Ovary (tissue), 9 donors: Measurements from ENCODE around the gene FAM184B. TPM values are rescaled to one million over a fixed set of nuclear protein-coding genes. Genes with fewer than 3 reads are reported as not detected.

Experiments
- DNase-seq, 5 donors: peaks; one replicate each; pipeline ENCODE4 v3.0.0-alpha.2; 2019 to 2020
- H3K27ac ChIP-seq, 2 donors: fragments of 200-600 bp; one replicate each; pipeline versions ENCODE4 v1.5.1 to v1.8.0; 2019 to 2022
- H3K27me3 ChIP-seq: fragments of 200-600 bp; one replicate; pipeline ENCODE4 v1.8.0; 2022
- H3K36me3 ChIP-seq: fragments of 200-600 bp; sonication (generic); one replicate; pipeline ENCODE4 v1.5.1; 2019
- H3K4me1 ChIP-seq: one replicate; pipeline ENCODE4 v1.8.1; 2013; ENCODE audit warnings: mild to moderate bottlenecking, moderate library complexity; ENCODE audit not compliant: insufficient read depth
- H3K4me3 ChIP-seq: fragments of 200-600 bp; sonication (generic); one replicate; pipeline ENCODE4 v1.5.1; 2017
- H3K9me3 ChIP-seq, 2 donors: fragments of 200-600 bp in 1 of 2; sonication (generic) in 1 of 2; one replicate each; pipeline versions ENCODE4 v1.5.1 to v1.8.1; 2013 to 2019; ENCODE audit warnings: mild to moderate bottlenecking in 1 of 2, moderate library complexity in 1 of 2
- EP300 ChIP-seq: sonication (generic); formaldehyde crosslinking; IDR thresholded peaks from one replicate; pipeline ENCODE4 v1.6.1; 2017; ENCODE audit warnings: antibody characterized with exemption
- POLR2A ChIP-seq: fragments of 450-650 bp; IDR thresholded peaks from one replicate; pipeline ENCODE4 v1.6.1; 2017; ENCODE audit warnings: antibody characterized with exemption, mild to moderate bottlenecking, moderate library complexity
- WGBS, 3 donors: extraction: QIAGEN DNeasy Blood & Tissue Kit in 1 of 3; methylation state at CpG; one replicate each; pipeline versions ENCODE4 v1.1.5 to v1.1.7; 2013 to 2017; 5-methylcytosine and 5-hydroxymethylcytosine counted together
- intact Hi-C, 4 donors: fragments of 100-400 bp; cut with DNase I; formaldehyde crosslinking; loops; one replicate each; pipeline versions ENCODE4 v1.11.0 to v1.15.1; 2022 to 2023
- polyA plus RNA-seq, 2 donors: library from polyadenylated mRNA; stranded (reverse); fragments of 200-250 nt in 1 of 2; fragments of 350-450 nt in 1 of 2; fragmentation: Illumina TruSeq in 1 of 2; extraction: RNeasy Lipid Tissue Mini Kit (QIAGEN cat#74804) in 1 of 2; gene quantifications; one replicate each; pipeline ENCODE4 v1.2.3, GENCODE V29; 2013 to 2014
- total RNA-seq, 7 donors: library from RNA; depleted of rRNA in 2 of 7; stranded (reverse); fragments of >200 nt in 2 of 7; fragmentation: NEBNext Ultra II Directional in 3 of 7; extraction: Animal tissue kit (Norgen Biotek cat#: 25700) in 3 of 7; gene quantifications; one replicate each; pipeline versions ENCODE4 v1.1.0 to v1.2.4, GENCODE V29; 2016 to 2023
- TF ChIP-seq, protein P1 (sequence below), 3 donors: fragments of 450-650 bp in 2 of 3; fragments of 200-600 bp in 1 of 3; IDR thresholded peaks; one replicate each; pipeline versions ENCODE4 v1.5.1 to v1.8.0; 2016 to 2022; ENCODE audit warnings: antibody characterized with exemption in 3 of 3, mild to moderate bottlenecking in 1 of 3
- donor health status: DM: no; HTN: no; CAD: no; lungs with moderate emphysema.
- donor health status: DM: no; HTN: no; CAD: no.
- donor health status: Bipolar disorder and iron deficiency.
- donor health status: DM: yes; HTN: yes; CAD: no.
- donor health status: DM: no; HTN: no; CAD: no.
- donor health status: DM: yes; HTN: yes; CAD: no.

The FAM184B gene
- total and polyA plus RNA-seq, 9 donors: 0.03 to 0.17 (median 0.04) TPM; not detected in 5

- H3K4me3 ChIP-seq: peak within 1 kb of the TSS; percentile 90
- H3K27me3 ChIP-seq: no peaks in the 10 kb centered on the region
- H3K27ac ChIP-seq: peak within 1 kb of the TSS; percentile 47 to 88
- H3K9me3 ChIP-seq: no peaks in the 10 kb centered on the region
- peak; percentile 99 for DNase-seq
- peaks cover 5% of the 10 kb centered on the region for H3K4me1 ChIP-seq
- TF ChIP-seq EP300 (no peak), POLR2A (peak; percentile 92)
- intact Hi-C loops: loop anchor here in 2 of 4 donors (2.0 to 10.0 kb wide), 3 partner anchors 210 to 784 kb away; partner anchors contain the start of gene LCORL (in 1 of the 2)
- 0 to 1% (median 0%) methylated on average over 62 to 69 of the region's 69 CpGs for WGBS, 3 donors
- no peaks in the 10 kb centered on the region for H3K36me3 ChIP-seq
Measured at GRCh38 chr4:17810260-17811077, 29.0 kb upstream of the FAM184B start, which contains the start of the genes DCAF16 and NCAPG. Gene DCAF16, minus strand, starts transcription at chr4:17810757. Its CDS starts 6,616 bp downstream, at chr4:17804141. Gene NCAPG, plus strand, starts transcription at chr4:17810979. Its CDS starts 99 bp downstream, at chr4:17811078.

GRCh38 chr4:17809667-17810066, 28.2 kb upstream of the FAM184B start:
- Histone ChIP-seq H3K36me3 (no peaks in the 10 kb centered on the region), H3K27me3 (no peaks in the 10 kb centered on the region), H3K4me3 (peak overlapping the region; percentile 90), H3K27ac (peak overlapping the region in 1 of 2 donors; percentile 88), H3K4me1 (peaks cover 5% of the 10 kb centered on the region), H3K9me3 (no peaks in the 10 kb centered on the region)
- DNase-seq: no peak
- intact Hi-C loops: loop anchor here in 3 of 4 donors (2.0 to 10.0 kb wide), 4 partner anchors 211 to 785 kb away; partner anchors contain the start of genes LAP3 (in 1 of the 3) and LCORL (in 1 of the 3)
- WGBS, 3 donors: 0 to 2% (median 1%) methylated on average over 7 of the region's 7 CpGs
- TF ChIP-seq EP300: no peak
- TF ChIP-seq, protein P1, sequence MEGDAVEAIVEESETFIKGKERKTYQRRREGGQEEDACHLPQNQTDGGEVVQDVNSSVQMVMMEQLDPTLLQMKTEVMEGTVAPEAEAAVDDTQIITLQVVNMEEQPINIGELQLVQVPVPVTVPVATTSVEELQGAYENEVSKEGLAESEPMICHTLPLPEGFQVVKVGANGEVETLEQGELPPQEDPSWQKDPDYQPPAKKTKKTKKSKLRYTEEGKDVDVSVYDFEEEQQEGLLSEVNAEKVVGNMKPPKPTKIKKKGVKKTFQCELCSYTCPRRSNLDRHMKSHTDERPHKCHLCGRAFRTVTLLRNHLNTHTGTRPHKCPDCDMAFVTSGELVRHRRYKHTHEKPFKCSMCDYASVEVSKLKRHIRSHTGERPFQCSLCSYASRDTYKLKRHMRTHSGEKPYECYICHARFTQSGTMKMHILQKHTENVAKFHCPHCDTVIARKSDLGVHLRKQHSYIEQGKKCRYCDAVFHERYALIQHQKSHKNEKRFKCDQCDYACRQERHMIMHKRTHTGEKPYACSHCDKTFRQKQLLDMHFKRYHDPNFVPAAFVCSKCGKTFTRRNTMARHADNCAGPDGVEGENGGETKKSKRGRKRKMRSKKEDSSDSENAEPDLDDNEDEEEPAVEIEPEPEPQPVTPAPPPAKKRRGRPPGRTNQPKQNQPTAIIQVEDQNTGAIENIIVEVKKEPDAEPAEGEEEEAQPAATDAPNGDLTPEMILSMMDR (IDR thresholded peaks at IDR 0.05): no peak
- no peak for TF ChIP-seq POLR2A

- no peak for DNase-seq
- H3K4me3 ChIP-seq: peak overlapping the region; percentile 0
- H3K4me1 ChIP-seq: peaks cover 5% of the 10 kb centered on the region
- no peak overlapping the region for H3K27ac ChIP-seq
- H3K9me3 ChIP-seq: no peaks in the 10 kb centered on the region
- H3K27me3 ChIP-seq: no peaks in the 10 kb centered on the region
- intact Hi-C loops: loop anchor here in 1 of 4 donors (10.0 kb wide), 1 partner anchor 233 kb away; the partner anchor contains the start of gene LAP3
- H3K36me3 ChIP-seq: no peaks in the 10 kb centered on the region
- TF ChIP-seq POLR2A: no peak
- WGBS, 3 donors: 6 to 14% (median 12%) methylated on average over 6 of the region's 6 CpGs
Measured at GRCh38 chr4:17807446-17807845, 26.0 kb upstream of the FAM184B start.

DNA sequence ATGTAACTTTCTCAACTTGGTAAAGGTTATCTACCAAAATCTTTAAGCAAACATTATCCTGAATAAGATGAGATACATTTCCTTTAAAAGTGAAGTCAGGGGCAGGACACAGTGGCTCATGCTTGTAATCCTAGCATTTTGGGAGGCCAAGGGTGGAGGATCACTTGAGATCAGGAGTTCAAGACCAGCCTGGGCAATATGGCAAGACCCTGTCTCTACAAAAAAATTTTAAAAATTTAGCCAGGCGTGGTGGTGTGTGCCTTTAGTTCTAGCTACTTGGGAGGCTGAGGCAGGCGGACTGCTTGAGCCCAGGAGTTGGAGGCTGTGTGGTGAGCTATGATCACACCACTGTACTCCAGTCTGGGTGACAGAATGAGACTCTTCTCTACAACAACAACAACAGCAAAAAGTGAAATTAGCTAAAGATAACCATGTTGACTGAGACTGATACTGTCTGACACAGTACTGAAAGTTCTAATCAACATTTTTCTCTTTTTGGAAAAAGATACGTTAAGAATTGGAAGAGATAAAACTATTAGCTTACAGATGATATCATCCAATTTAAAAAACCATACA, 24.2 kb upstream of the FAM184B start:
- WGBS, 3 donors: 83 to 87% (median 84%) methylated on average over 3 of the region's 3 CpGs
- Histone ChIP-seq H3K36me3 (no peaks in the 10 kb centered on the region), H3K9me3 (no peaks in the 10 kb centered on the region), H3K4me3 (no peak overlapping the region), H3K4me1 (peaks cover 5% of the 10 kb centered on the region), H3K27me3 (no peaks in the 10 kb centered on the region), H3K27ac (no peak overlapping the region)
- no peak for DNase-seq
- TF ChIP-seq EP300: no peak
- TF ChIP-seq POLR2A: no peak
- TF ChIP-seq, protein P1 (IDR thresholded peaks at IDR 0.05): no peak
- intact Hi-C loops: loop anchor here in 1 of 4 donors (10.0 kb wide), 1 partner anchor 231 kb away; the partner anchor contains the start of gene LAP3

- no peak for DNase-seq
- WGBS, 3 donors: 90 to 98% (median 97%) methylated on average over 1 of the region's 1 CpG
- no peaks in the 10 kb centered on the region for H3K36me3 ChIP-seq
- intact Hi-C loops: no loop called here
- H3K4me3 ChIP-seq: no peak overlapping the region
- H3K27ac ChIP-seq: no peak overlapping the region
- no peaks in the 10 kb centered on the region for H3K9me3 ChIP-seq
- no peaks in the 10 kb centered on the region for H3K4me1 ChIP-seq
- TF ChIP-seq POLR2A: no peak
- TF ChIP-seq, protein P1 (IDR thresholded peaks at IDR 0.05): no peak
- no peak for TF ChIP-seq EP300
- H3K27me3 ChIP-seq: no peaks in the 10 kb centered on the region
Measured at GRCh38 chr4:17797808-17798207, 16.4 kb upstream of the FAM184B start.
